HEK293T (cell line): ENCODE measurements around the gene FAM98B.

Source experiments
- CTCF ChIA-PET: fragments of 350-600 bp; formaldehyde crosslinking; extraction: SDS; loops from one replicate; lab custom pipeline; 2021; ENCODE audit warnings: antibody characterized with exemption, inconsistent platforms; lab: Yijun Ruan, JAX
- POLR2A ChIA-PET: fragments of 350-600 bp; formaldehyde crosslinking; extraction: SDS; loops from one replicate; lab custom pipeline; 2020; ENCODE audit warnings: antibody characterized with exemption, inconsistent platforms; lab: Yijun Ruan, JAX
- DNase-seq: peaks from one replicate; pipeline ENCODE4 v3.0.0; 2012; ENCODE audit warnings: mixed read lengths; ENCODE audit errors: extremely low spot score
- ARNT ChIP-seq: fragments of 450-650 bp; IDR thresholded peaks from 2 replicates; pipeline ENCODE4 v1.6.1; 2017; ENCODE audit warnings: mild to moderate bottlenecking
- BHLHE40 ChIP-seq: fragments of 450-650 bp; IDR thresholded peaks from 2 replicates; pipeline ENCODE4 v1.6.1; 2016; ENCODE audit warnings: mild to moderate bottlenecking, moderate library complexity, borderline replicate concordance
- CTBP1 ChIP-seq: fragments of 450-650 bp; IDR thresholded peaks from 2 replicates; pipeline ENCODE4 v1.6.1; 2016; ENCODE audit warnings: borderline replicate concordance
- ELF4 ChIP-seq: fragments of 450-650 bp; IDR thresholded peaks from 2 replicates; pipeline ENCODE4 v1.6.1; 2017; ENCODE audit warnings: antibody characterized with exemption
- FOXA1 ChIP-seq: fragments of 450-650 bp; IDR thresholded peaks from 2 replicates; pipeline ENCODE4 v1.6.1; 2016; ENCODE audit warnings: mild to moderate bottlenecking
- FOXK2 ChIP-seq: fragments of 450-650 bp; IDR thresholded peaks from 2 replicates; pipeline ENCODE4 v1.6.1; 2016; ENCODE audit warnings: mild to moderate bottlenecking
- FOXM1 ChIP-seq: fragments of 450-650 bp; IDR thresholded peaks from 2 replicates; pipeline ENCODE4 v1.6.1; 2017; ENCODE audit warnings: mild to moderate bottlenecking, borderline replicate concordance
- HDGF ChIP-seq: fragments of 450-650 bp; IDR thresholded peaks from 2 replicates; pipeline ENCODE4 v1.6.1; 2017; ENCODE audit warnings: antibody characterized with exemption, borderline replicate concordance
- L3MBTL2 ChIP-seq: fragments of 450-650 bp; conservative IDR thresholded peaks from 2 replicates; pipeline ENCODE4 v1.6.1; 2016; ENCODE audit warnings: mild to moderate bottlenecking
- LEF1 ChIP-seq: fragments of 450-650 bp; IDR thresholded peaks from 2 replicates; pipeline ENCODE4 v1.6.1; 2017; ENCODE audit warnings: mild to moderate bottlenecking, borderline replicate concordance
- NFRKB ChIP-seq: fragments of 450-650 bp; IDR thresholded peaks from 2 replicates; pipeline ENCODE4 v1.6.1; 2016; ENCODE audit warnings: mild to moderate bottlenecking, moderate library complexity
- PKNOX1 ChIP-seq: fragments of 450-650 bp; IDR thresholded peaks from 2 replicates; pipeline ENCODE4 v1.6.1; 2016
- SP1 ChIP-seq: fragments of 450-650 bp; IDR thresholded peaks from 2 replicates; pipeline ENCODE4 v1.6.1; 2017
- SUZ12 ChIP-seq: fragments of 450-650 bp; IDR thresholded peaks from 2 replicates; pipeline ENCODE4 v1.6.1; 2016; ENCODE audit warnings: mild to moderate bottlenecking
- TARDBP ChIP-seq: fragments of 450-650 bp; IDR thresholded peaks from 2 replicates; pipeline ENCODE4 v1.6.1; 2016
- ZNF384 ChIP-seq: fragments of 450-650 bp; IDR thresholded peaks from 2 replicates; pipeline ENCODE4 v1.6.1; 2016

Gene FAM98B

GRCh38 chr15:38531509-38531908 is 77.6 kb downstream of the FAM98B start:
- TF ChIP-seq FOXA1: no peak
- TF ChIP-seq L3MBTL2: no peak
- no peak for TF ChIP-seq SP1
- TF ChIP-seq BHLHE40: no peak
- TF ChIP-seq PKNOX1: no peak
- TF ChIP-seq FOXK2: no peak
- TF ChIP-seq SUZ12: no peak
- TF ChIP-seq TARDBP: no peak
- ChIA-PET POLR2A (no interaction called here), CTCF (no interaction called here)
- no peak for DNase-seq

DNA sequence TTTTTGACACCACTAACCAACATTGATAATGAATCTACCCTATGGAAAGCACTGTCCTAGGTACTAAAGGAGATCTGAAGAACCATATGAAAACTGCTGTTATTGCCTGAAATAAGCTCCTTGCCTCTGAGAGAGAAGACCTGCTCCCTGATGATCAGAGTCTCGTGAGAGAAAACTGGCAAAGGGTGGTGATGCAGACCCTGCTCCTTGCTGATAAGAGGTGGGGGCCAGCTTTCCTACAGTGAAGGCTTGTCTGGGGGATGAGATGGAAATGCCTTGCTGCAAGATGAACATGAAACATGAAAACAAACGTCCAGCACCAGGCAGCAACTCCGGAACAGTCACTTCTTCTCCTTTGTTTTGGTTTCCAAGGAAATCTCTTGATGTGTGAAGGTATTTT is 78.8 kb downstream of the FAM98B start:
- TF ChIP-seq LEF1 (no peak), FOXK2 (no peak), SUZ12 (no peak), BHLHE40 (no peak), FOXM1 (no peak), PKNOX1 (no peak), SP1 (no peak), CTBP1 (no peak), TARDBP (no peak), HDGF (no peak), ZNF384 (no peak), FOXA1 (no peak), ARNT (no peak), ELF4 (no peak), NFRKB (no peak), L3MBTL2 (no peak)
- ChIA-PET CTCF (no interaction called here), POLR2A (no interaction called here)
- no peak for DNase-seq

- TF ChIP-seq FOXA1 (no peak), HDGF (no peak), ZNF384 (no peak), LEF1 (no peak), ELF4 (no peak), ARNT (no peak), BHLHE40 (no peak), SUZ12 (no peak), L3MBTL2 (no peak), FOXK2 (no peak)
- CTCF ChIA-PET: no interaction called here
- DNase-seq: no peak
- POLR2A ChIA-PET: no interaction called here
These were observed 79.5 kb downstream of the FAM98B start for GRCh38 chr15:38533416-38533915.

GRCh38 chr15:38533926-38534325 is 80.0 kb downstream of the FAM98B start:
- CTCF ChIA-PET: no interaction called here
- DNase-seq: no peak
- no peak for TF ChIP-seq PKNOX1
- TF ChIP-seq FOXA1: no peak
- no peak for TF ChIP-seq FOXK2
- TF ChIP-seq TARDBP: no peak
- TF ChIP-seq NFRKB: no peak
- TF ChIP-seq FOXM1: no peak
- TF ChIP-seq SUZ12: no peak
- TF ChIP-seq HDGF: no peak
- TF ChIP-seq LEF1: no peak
- TF ChIP-seq L3MBTL2: no peak
- POLR2A ChIA-PET: no interaction called here

GRCh38 chr15:38534691-38535090 is 80.8 kb downstream of the FAM98B start:
- ChIA-PET POLR2A (no interaction called here), CTCF (no interaction called here)
- no peak for DNase-seq
- TF ChIP-seq ZNF384 (no peak), TARDBP (no peak), FOXA1 (no peak), FOXK2 (no peak), HDGF (no peak), L3MBTL2 (no peak), BHLHE40 (no peak), LEF1 (no peak), ARNT (no peak), SUZ12 (no peak), FOXM1 (no peak), SP1 (no peak), NFRKB (no peak)

- DNase-seq: no peak
- CTCF ChIA-PET: no interaction called here
- TF ChIP-seq HDGF (no peak), ARNT (no peak), CTBP1 (no peak), L3MBTL2 (no peak), FOXK2 (no peak), PKNOX1 (no peak), SP1 (no peak), FOXA1 (no peak), NFRKB (no peak), TARDBP (no peak), FOXM1 (no peak), BHLHE40 (no peak), ZNF384 (no peak), ELF4 (no peak), LEF1 (no peak), SUZ12 (no peak)
- POLR2A ChIA-PET: no interaction called here
These were observed 81.7 kb downstream of the FAM98B start for GRCh38 chr15:38535491-38536200.
